ENCODE measurements around the gene MYO1F.

DNA sequence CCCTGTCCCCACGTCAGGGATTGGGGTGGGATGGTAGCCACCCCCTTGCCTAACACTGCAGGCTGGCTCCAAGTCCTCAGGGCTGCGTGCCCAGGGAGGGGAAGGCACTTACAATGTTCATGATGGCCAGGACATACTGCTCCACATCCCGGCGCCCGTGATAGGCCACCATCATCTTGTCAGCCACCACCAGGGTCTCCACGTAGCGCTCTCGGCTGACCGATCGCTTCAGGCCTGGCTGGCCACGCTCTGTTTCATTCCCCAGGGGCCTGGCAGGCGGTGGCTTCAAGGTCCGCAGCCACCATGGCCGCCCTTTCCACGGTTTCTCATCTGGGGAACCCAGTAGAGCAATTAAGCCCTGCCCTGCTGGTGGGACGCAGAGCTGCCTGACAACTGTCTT lies 23.6 kb upstream of the MYO1F start:
- TF ChIP-seq CTCF (IDR thresholded peaks at IDR 0.05), result no peak
- TF ChIP-seq POLR2A (IDR thresholded peaks at IDR 0.05), result no peak

Data from lower leg skin (tissue), 3 donors.